GM12801 (cell line): Measurements from ENCODE around the gene RTL10.

ENCODE experiments used
- CTCF ChIP-seq: IDR thresholded peaks from one replicate; pipeline ENCODE4 v1.5.1; 2011; ENCODE audit warnings: control low read depth; ENCODE audit not compliant: insufficient read length; ENCODE audit errors: extremely low read depth

RTL10 gene

GRCh38 chr22:19831016-19831415, 23.7 kb downstream of the RTL10 start:
- TF ChIP-seq CTCF: no peak

- no peak for TF ChIP-seq CTCF
These were observed 26.7 kb downstream of the RTL10 start for GRCh38 chr22:19828035-19828401.

- TF ChIP-seq CTCF: no peak
These were observed 27.2 kb downstream of the RTL10 start for GRCh38 chr22:19827341-19828034.

GRCh38 chr22:19826619-19826950, 28.1 kb downstream of the RTL10 start:
- no peak for TF ChIP-seq CTCF

- no peak for TF ChIP-seq CTCF
These were observed 28.6 kb downstream of the RTL10 start for GRCh38 chr22:19825904-19826618.

- TF ChIP-seq CTCF: no peak
These were observed 29.7 kb downstream of the RTL10 start for GRCh38 chr22:19824926-19825339.

- no peak for TF ChIP-seq CTCF
These were observed 30.3 kb downstream of the RTL10 start for GRCh38 chr22:19824212-19824925.
